UCSD-AML1 (cell line): ENCODE results near the gene WWOX.

Experiments
- DNase-seq: peaks from one replicate; lab custom pipeline; 2025; ENCODE audit not compliant: unreplicated experiment; lab: John Stamatoyannopoulos, UW

The WWOX gene

GRCh38 chr16:78386557-78387324 is 287.3 kb downstream of the WWOX start:
- no peak for DNase-seq

- DNase-seq: no peak
These were observed 289.6 kb downstream of the WWOX start for GRCh38 chr16:78389009-78389498.

- no peak for DNase-seq
These were observed 290.6 kb downstream of the WWOX start for GRCh38 chr16:78390092-78390491.

GRCh38 chr16:78390508-78391324 is 291.3 kb downstream of the WWOX start:
- no peak for DNase-seq

GRCh38 chr16:78392585-78393195 is 293.2 kb downstream of the WWOX start:
- DNase-seq: no peak

- no peak for DNase-seq
These were observed 295.6 kb downstream of the WWOX start for GRCh38 chr16:78395035-78395434.

- no peak for DNase-seq
These were observed 296.6 kb downstream of the WWOX start for GRCh38 chr16:78396046-78396445.

- no peak for DNase-seq
These were observed 297.2 kb downstream of the WWOX start for GRCh38 chr16:78396673-78397072.

- no peak for DNase-seq
These were observed 299.9 kb downstream of the WWOX start for GRCh38 chr16:78399384-78399783.

GRCh38 chr16:78402833-78403232 is 303.4 kb downstream of the WWOX start:
- no peak for DNase-seq

GRCh38 chr16:78405040-78405439 is 305.6 kb downstream of the WWOX start:
- no peak for DNase-seq

- DNase-seq: no peak
These were observed 306.4 kb downstream of the WWOX start for GRCh38 chr16:78405833-78406232.

- no peak for DNase-seq
These were observed 307.7 kb downstream of the WWOX start for GRCh38 chr16:78407191-78407590.

GRCh38 chr16:78413651-78414050 is 314.2 kb downstream of the WWOX start:
- DNase-seq: no peak

GRCh38 chr16:78415013-78415412 is 315.6 kb downstream of the WWOX start:
- DNase-seq: no peak

GRCh38 chr16:78415669-78416068 is 316.2 kb downstream of the WWOX start:
- no peak for DNase-seq

GRCh38 chr16:78416400-78416799 is 316.9 kb downstream of the WWOX start:
- DNase-seq: no peak

- DNase-seq: no peak
These were observed 321.8 kb downstream of the WWOX start for GRCh38 chr16:78421181-78421708.

GRCh38 chr16:78425281-78425680 is 325.8 kb downstream of the WWOX start:
- no peak for DNase-seq

GRCh38 chr16:78425891-78426510 is 326.5 kb downstream of the WWOX start:
- no peak for DNase-seq

- no peak for DNase-seq
These were observed 328.7 kb downstream of the WWOX start for GRCh38 chr16:78428193-78428592.
